Vagina (tissue), 2 donors: Measurements from ENCODE around the gene CT47B1.

ENCODE experiments used
- POLR2A ChIP-seq, 2 donors: fragments of 450-650 bp; IDR thresholded peaks; one replicate each; pipeline ENCODE4 v1.6.1; 2017; ENCODE audit warnings: antibody characterized with exemption in 2 of 2, mild to moderate bottlenecking in 2 of 2, moderate library complexity in 2 of 2
- POLR2AphosphoS5 ChIP-seq, 2 donors: sonication (generic); formaldehyde crosslinking; IDR thresholded peaks; one replicate each; pipeline ENCODE4 v1.9.0; 2017; ENCODE audit warnings: antibody characterized with exemption in 2 of 2, mild to moderate bottlenecking in 2 of 2, low read depth in 1 of 2; ENCODE audit not compliant: insufficient read depth in 1 of 2
- TF ChIP-seq, protein P1 (sequence below), 3 experiments: fragments of 450-650 bp in 2 of 3; fragments of 200-600 bp in 1 of 3; sonication (generic) in 1 of 3; IDR thresholded peaks; one replicate each; pipeline ENCODE4 v1.5.1; 2017 to 2019; ENCODE audit warnings: antibody characterized with exemption in 3 of 3, mild to moderate bottlenecking in 2 of 3, moderate library complexity in 2 of 3

DNA sequence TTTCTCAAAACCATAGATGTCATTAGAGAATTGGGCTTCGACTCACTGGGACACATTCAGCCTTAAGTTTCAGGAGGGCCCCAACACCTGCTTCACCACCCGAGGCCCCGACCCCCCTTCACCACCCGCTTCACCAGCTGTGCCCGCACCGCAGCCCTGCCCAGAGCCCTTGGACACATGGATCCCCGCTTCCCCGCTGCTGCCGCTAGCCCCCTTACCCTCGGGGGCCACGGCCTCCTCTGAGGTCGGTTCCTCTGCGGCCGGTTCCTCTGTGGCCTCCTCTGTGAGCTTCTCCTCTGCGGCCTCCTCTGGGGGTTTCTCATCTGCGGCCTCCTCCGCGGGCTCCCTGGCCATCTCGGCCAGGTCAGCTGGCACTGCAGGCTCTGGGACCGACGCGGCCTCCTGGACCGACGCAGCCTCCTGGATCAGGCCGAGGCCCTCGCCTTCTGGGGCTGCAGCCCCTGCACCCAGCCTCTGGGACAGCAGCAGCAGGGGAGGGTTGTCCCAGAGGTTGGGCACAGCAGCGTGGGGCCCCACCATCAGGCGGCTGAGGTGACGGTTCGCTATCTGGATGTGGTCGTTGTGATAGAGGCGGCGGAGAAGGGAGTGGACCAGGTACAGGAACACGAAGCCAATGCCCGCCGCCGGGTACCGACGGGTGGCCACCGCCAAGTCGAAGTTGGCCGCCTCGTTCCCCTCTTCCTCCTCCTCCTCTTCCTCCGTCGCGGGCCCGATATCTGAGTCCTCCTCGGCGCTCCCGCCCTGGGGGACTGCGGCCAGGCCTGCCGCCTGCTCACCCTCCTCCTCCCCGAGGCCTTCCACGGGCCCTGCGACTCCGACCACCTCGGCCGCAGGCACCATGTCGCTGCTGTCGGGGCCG is 748 bp downstream of the CT47B1 start:
- TF ChIP-seq, protein P1, sequence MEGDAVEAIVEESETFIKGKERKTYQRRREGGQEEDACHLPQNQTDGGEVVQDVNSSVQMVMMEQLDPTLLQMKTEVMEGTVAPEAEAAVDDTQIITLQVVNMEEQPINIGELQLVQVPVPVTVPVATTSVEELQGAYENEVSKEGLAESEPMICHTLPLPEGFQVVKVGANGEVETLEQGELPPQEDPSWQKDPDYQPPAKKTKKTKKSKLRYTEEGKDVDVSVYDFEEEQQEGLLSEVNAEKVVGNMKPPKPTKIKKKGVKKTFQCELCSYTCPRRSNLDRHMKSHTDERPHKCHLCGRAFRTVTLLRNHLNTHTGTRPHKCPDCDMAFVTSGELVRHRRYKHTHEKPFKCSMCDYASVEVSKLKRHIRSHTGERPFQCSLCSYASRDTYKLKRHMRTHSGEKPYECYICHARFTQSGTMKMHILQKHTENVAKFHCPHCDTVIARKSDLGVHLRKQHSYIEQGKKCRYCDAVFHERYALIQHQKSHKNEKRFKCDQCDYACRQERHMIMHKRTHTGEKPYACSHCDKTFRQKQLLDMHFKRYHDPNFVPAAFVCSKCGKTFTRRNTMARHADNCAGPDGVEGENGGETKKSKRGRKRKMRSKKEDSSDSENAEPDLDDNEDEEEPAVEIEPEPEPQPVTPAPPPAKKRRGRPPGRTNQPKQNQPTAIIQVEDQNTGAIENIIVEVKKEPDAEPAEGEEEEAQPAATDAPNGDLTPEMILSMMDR (IDR thresholded peaks at IDR 0.05), result no peak
- TF ChIP-seq POLR2A (IDR thresholded peaks at IDR 0.05), result no peak
- TF ChIP-seq POLR2AphosphoS5 (IDR thresholded peaks at IDR 0.05; ENCODE audit: insufficient read depth in 1 of 2, low read depth in 1 of 2), result no peak
